ENCODE data around the gene DRAP1. TPM values are rescaled to one million over a fixed set of nuclear protein-coding genes. Genes with fewer than 3 reads are reported as not detected.

Gene DRAP1
- total and polyA plus RNA-seq, 9 of the 15 experiments (the other 6 are each of a cell fraction or from before 2014, with no cell fraction given) = 9.6 to 200 (median 92.9) TPM

DNA sequence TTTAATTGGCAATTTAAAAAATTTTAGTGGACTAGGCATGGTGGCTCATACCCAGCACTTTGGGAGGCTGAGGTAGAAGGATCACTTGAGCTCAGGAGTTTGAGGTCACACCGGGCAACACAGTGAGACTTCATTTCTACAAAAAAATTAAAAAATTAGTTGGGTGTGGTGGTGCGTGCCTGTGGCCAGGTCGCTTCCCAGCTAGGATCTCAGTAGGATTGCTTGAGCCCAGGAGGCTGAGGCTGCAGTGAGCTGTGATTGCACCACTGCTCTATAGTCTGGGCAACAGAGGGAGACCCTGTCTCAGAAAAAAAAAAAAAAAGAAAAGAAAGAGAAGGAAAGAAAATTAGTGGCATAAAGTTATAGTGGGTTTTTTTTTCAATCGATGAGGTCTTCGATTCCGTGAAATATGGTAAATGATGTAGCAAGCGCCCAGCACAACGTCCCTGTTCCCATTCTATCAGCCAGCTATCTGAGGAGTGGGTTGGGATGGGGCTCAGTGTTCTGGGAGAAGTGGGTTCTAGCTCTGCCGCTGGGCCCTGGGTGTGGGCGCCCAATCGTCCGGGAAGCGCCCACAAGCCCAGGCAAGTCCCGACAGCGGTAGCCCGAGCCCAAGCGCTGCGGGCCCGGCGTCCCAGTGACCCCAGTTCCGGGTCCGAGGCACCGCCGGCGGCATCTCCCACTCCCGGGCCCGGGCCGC, 20.4 kb upstream of the DRAP1 start (continued):
- TF ChIP-seq, protein P1, sequence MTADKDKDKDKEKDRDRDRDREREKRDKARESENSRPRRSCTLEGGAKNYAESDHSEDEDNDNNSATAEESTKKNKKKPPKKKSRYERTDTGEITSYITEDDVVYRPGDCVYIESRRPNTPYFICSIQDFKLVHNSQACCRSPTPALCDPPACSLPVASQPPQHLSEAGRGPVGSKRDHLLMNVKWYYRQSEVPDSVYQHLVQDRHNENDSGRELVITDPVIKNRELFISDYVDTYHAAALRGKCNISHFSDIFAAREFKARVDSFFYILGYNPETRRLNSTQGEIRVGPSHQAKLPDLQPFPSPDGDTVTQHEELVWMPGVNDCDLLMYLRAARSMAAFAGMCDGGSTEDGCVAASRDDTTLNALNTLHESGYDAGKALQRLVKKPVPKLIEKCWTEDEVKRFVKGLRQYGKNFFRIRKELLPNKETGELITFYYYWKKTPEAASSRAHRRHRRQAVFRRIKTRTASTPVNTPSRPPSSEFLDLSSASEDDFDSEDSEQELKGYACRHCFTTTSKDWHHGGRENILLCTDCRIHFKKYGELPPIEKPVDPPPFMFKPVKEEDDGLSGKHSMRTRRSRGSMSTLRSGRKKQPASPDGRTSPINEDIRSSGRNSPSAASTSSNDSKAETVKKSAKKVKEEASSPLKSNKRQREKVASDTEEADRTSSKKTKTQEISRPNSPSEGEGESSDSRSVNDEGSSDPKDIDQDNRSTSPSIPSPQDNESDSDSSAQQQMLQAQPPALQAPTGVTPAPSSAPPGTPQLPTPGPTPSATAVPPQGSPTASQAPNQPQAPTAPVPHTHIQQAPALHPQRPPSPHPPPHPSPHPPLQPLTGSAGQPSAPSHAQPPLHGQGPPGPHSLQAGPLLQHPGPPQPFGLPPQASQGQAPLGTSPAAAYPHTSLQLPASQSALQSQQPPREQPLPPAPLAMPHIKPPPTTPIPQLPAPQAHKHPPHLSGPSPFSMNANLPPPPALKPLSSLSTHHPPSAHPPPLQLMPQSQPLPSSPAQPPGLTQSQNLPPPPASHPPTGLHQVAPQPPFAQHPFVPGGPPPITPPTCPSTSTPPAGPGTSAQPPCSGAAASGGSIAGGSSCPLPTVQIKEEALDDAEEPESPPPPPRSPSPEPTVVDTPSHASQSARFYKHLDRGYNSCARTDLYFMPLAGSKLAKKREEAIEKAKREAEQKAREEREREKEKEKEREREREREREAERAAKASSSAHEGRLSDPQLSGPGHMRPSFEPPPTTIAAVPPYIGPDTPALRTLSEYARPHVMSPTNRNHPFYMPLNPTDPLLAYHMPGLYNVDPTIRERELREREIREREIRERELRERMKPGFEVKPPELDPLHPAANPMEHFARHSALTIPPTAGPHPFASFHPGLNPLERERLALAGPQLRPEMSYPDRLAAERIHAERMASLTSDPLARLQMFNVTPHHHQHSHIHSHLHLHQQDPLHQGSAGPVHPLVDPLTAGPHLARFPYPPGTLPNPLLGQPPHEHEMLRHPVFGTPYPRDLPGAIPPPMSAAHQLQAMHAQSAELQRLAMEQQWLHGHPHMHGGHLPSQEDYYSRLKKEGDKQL (CRISPR knock-in tag; IDR thresholded peaks at IDR 0.05; ENCODE audit: borderline replicate concordance) = no peak; the same call in 1 of the 2 replicates
- TF ChIP-seq ZNF644 (tag; IDR thresholded peaks at IDR 0.05; ENCODE audit: low read depth) = no peak
- TF ChIP-seq GATA2 (CRISPR knock-in tag; IDR thresholded peaks at IDR 0.05) = no peak
- no peak for TF ChIP-seq TBP (optimal IDR thresholded peaks at IDR 0.05; ENCODE audit: low read depth, low read length)
- TF ChIP-seq E2F3 (CRISPR knock-in tag; IDR thresholded peaks at IDR 0.05) = no peak
- TF ChIP-seq PHF20 (IDR thresholded peaks at IDR 0.05; ENCODE audit: partially characterized antibody) = no peak
- peak; percentile 65; the same call in 1 of the 2 replicates for TF ChIP-seq ZNF75A (CRISPR knock-in tag; IDR thresholded peaks at IDR 0.05)
- TF ChIP-seq ZNF586 (CRISPR knock-in tag; conservative IDR thresholded peaks at IDR 0.05) = no peak
- no peak for TF ChIP-seq MECOM (CRISPR knock-in tag; IDR thresholded peaks at IDR 0.05)
- TF ChIP-seq, protein P2, sequence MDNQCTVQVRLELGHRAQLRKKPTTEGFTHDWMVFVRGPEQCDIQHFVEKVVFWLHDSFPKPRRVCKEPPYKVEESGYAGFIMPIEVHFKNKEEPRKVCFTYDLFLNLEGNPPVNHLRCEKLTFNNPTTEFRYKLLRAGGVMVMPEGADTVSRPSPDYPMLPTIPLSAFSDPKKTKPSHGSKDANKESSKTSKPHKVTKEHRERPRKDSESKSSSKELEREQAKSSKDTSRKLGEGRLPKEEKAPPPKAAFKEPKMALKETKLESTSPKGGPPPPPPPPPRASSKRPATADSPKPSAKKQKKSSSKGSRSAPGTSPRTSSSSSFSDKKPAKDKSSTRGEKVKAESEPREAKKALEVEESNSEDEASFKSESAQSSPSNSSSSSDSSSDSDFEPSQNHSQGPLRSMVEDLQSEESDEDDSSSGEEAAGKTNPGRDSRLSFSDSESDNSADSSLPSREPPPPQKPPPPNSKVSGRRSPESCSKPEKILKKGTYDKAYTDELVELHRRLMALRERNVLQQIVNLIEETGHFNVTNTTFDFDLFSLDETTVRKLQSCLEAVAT (IDR thresholded peaks at IDR 0.05) = no peak
- peak in 1 of 2 experiments; percentile 31; a peak in 1 of 4 replicates for TF ChIP-seq RCOR1 (IDR thresholded peaks at IDR 0.05; ENCODE audit: borderline replicate concordance in 1 of 2, low read depth in 2 of 2, low read length in 2 of 2)
- no peak for TF ChIP-seq ETV6 (IDR thresholded peaks at IDR 0.05; ENCODE audit: borderline replicate concordance in 1 of 2, low read depth in 2 of 2, low read length in 1 of 2)
- TF ChIP-seq ETV6 (CRISPR knock-in tag; IDR thresholded peaks at IDR 0.05; ENCODE audit: borderline replicate concordance) = no peak
- TF ChIP-seq SP1 (CRISPR knock-in tag; IDR thresholded peaks at IDR 0.05) = no peak
- no peak for TF ChIP-seq CBX1 (IDR thresholded peaks at IDR 0.05; ENCODE audit: low read depth)
- TF ChIP-seq, protein P3, sequence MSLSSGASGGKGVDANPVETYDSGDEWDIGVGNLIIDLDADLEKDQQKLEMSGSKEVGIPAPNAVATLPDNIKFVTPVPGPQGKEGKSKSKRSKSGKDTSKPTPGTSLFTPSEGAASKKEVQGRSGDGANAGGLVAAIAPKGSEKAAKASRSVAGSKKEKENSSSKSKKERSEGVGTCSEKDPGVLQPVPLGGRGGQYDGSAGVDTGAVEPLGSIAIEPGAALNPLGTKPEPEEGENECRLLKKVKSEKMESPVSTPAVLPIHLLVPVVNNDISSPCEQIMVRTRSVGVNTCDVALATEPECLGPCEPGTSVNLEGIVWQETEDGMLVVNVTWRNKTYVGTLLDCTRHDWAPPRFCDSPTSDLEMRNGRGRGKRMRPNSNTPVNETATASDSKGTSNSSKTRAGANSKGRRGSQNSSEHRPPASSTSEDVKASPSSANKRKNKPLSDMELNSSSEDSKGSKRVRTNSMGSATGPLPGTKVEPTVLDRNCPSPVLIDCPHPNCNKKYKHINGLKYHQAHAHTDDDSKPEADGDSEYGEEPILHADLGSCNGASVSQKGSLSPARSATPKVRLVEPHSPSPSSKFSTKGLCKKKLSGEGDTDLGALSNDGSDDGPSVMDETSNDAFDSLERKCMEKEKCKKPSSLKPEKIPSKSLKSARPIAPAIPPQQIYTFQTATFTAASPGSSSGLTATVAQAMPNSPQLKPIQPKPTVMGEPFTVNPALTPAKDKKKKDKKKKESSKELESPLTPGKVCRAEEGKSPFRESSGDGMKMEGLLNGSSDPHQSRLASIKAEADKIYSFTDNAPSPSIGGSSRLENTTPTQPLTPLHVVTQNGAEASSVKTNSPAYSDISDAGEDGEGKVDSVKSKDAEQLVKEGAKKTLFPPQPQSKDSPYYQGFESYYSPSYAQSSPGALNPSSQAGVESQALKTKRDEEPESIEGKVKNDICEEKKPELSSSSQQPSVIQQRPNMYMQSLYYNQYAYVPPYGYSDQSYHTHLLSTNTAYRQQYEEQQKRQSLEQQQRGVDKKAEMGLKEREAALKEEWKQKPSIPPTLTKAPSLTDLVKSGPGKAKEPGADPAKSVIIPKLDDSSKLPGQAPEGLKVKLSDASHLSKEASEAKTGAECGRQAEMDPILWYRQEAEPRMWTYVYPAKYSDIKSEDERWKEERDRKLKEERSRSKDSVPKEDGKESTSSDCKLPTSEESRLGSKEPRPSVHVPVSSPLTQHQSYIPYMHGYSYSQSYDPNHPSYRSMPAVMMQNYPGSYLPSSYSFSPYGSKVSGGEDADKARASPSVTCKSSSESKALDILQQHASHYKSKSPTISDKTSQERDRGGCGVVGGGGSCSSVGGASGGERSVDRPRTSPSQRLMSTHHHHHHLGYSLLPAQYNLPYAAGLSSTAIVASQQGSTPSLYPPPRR (CRISPR knock-in tag; IDR thresholded peaks at IDR 0.05; ENCODE audit: borderline replicate concordance) = no peak
